OCI-LY1 (cell line): Measurements from ENCODE around the gene ATP8B3.

ENCODE experiments used
- EZH2 ChIP-seq: fragments of 200-600 bp; sonication (generic), shearing (Covaris generic); IDR thresholded peaks from 2 replicates; pipeline ENCODE4 v1.8.0; 2017; ENCODE audit warnings: borderline replicate concordance, mixed run types, mild to moderate bottlenecking, antibody characterized with exemption, low read length, moderate library complexity, mixed read lengths
- TF ChIP-seq, protein P1 (sequence below): fragments of 200-600 bp; sonication (generic), shearing (Covaris generic); IDR thresholded peaks from 2 replicates; pipeline ENCODE4 v1.5.1; 2017; ENCODE audit warnings: mild to moderate bottlenecking, antibody characterized with exemption, low read length, moderate library complexity, mixed read lengths

- TF ChIP-seq, protein P1, sequence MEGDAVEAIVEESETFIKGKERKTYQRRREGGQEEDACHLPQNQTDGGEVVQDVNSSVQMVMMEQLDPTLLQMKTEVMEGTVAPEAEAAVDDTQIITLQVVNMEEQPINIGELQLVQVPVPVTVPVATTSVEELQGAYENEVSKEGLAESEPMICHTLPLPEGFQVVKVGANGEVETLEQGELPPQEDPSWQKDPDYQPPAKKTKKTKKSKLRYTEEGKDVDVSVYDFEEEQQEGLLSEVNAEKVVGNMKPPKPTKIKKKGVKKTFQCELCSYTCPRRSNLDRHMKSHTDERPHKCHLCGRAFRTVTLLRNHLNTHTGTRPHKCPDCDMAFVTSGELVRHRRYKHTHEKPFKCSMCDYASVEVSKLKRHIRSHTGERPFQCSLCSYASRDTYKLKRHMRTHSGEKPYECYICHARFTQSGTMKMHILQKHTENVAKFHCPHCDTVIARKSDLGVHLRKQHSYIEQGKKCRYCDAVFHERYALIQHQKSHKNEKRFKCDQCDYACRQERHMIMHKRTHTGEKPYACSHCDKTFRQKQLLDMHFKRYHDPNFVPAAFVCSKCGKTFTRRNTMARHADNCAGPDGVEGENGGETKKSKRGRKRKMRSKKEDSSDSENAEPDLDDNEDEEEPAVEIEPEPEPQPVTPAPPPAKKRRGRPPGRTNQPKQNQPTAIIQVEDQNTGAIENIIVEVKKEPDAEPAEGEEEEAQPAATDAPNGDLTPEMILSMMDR, result no peak
- TF ChIP-seq EZH2, result no peak
Observed at GRCh38 chr19:1742989-1743696, 68.9 kb downstream of the ATP8B3 start.
